HCT116 (cell line): ENCODE measurements around the gene FXYD4. TPM values are rescaled to one million over a fixed set of nuclear protein-coding genes. Genes with fewer than 3 reads are reported as not detected.
"Not testable (repeated sequence)": the region's sequence is repeated elsewhere in the genome, so short reads cannot be mapped to it uniquely, and the experiment has no call there.

ENCODE experiments used
- ATAC-seq: fragments of 200-7000 bp; cut with Tn5 transposase; 2 replicates; pipeline ENCODE4 v1.9.1; 2020; ENCODE audit warnings: mild to moderate bottlenecking, moderate library complexity
- BruUV-seq: library from RNA; stranded (reverse); fragments of 400-500 nt; replicated peaks from 2 replicates; lab custom pipeline; 2021; lab: Mats Ljungman, UMichigan
- CTCF ChIA-PET: fragments of 300-600 bp; sonication (Branson Sonifier 250); formaldehyde crosslinking; loops from one replicate; lab custom pipeline; 2021; ENCODE audit warnings: antibody characterized with exemption; lab: Charles Lee
- POLR2A ChIA-PET: fragments of 300-600, 350-600 bp; sonication (Branson Sonifier 250); formaldehyde crosslinking; loops from one replicate; lab custom pipeline; 2021; ENCODE audit warnings: antibody characterized with exemption; lab: Charles Lee
- RAD21 ChIA-PET, 2 experiments: fragments of 300-600 bp; sonication (Branson Sonifier 250); formaldehyde crosslinking; loops; one replicate each; lab custom pipeline; 2023; ENCODE audit warnings: low total read pairs in 2 of 2; ENCODE audit not compliant: uncharacterized antibody in 2 of 2, unreplicated experiment in 2 of 2, low non-redundant PET in 1 of 2; lab: Charles Lee
- DNase-seq: peaks from one replicate; pipeline ENCODE4 v3.0.0-alpha.2; 2010; ENCODE audit warnings: low read depth, low spot score
- H2AFZ ChIP-seq: fragments of 200-600 bp; shearing (Covaris generic), sonication (generic); 2 replicates; pipeline ENCODE4 v1.6.1; 2017; ENCODE audit warnings: low read depth, mixed run types, mixed read lengths, antibody characterized with exemption, low read length; ENCODE audit not compliant: poor library complexity, severe bottlenecking
- H3K27ac ChIP-seq: 2 replicates; pipeline ENCODE4 v1.5.1; 2012; ENCODE audit warnings: low read depth, low read length
- H3K27me3 ChIP-seq: fragments of 200-600 bp; sonication (generic); 2 replicates; pipeline ENCODE4 v1.6.1; 2016; ENCODE audit warnings: mixed run types, low read length, mixed read lengths; ENCODE audit not compliant: insufficient read depth
- H3K36me3 ChIP-seq, 2 experiments: fragments of 200-500 bp in 1 of 2; fragments of 200-600 bp in 1 of 2; sonication (Bioruptor generic) in 1 of 2; sonication (generic) in 1 of 2; 2 replicates each; pipeline versions ENCODE4 v1.5.1 to v1.6.1; 2014 to 2016; ENCODE audit warnings: low read length in 2 of 2, inconsistent platforms in 1 of 2, mixed read lengths in 1 of 2, mixed run types in 1 of 2; ENCODE audit not compliant: insufficient read depth in 2 of 2, control insufficient read depth in 1 of 2
- H3K4me1 ChIP-seq, 2 experiments: fragments of 200-600 bp in 1 of 2; sonication (generic) in 1 of 2; 2 replicates each; pipeline versions ENCODE4 v1.5.1 to v1.6.1; 2012 to 2017; ENCODE audit warnings: low read length in 2 of 2, inconsistent platforms in 1 of 2, mild to moderate bottlenecking in 1 of 2, mixed read lengths in 1 of 2, mixed run types in 1 of 2, moderate library complexity in 1 of 2; ENCODE audit not compliant: insufficient read depth in 2 of 2, control insufficient read depth in 1 of 2
- H3K4me2 ChIP-seq: fragments of 200-600 bp; sonication (generic); 2 replicates; pipeline ENCODE4 v1.6.1; 2017; ENCODE audit warnings: mixed run types, low read length, mixed read lengths
- H3K4me3 ChIP-seq, 2 experiments: fragments of 200-600 bp in 1 of 2; sonication (generic) in 1 of 2; replicated peaks in 1 of 2; 2 replicates each; pipeline ENCODE4 v1.5.1; 2011 to 2016; ENCODE audit warnings: low read length in 2 of 2, control low read depth in 1 of 2, low read depth in 1 of 2, mild to moderate bottlenecking in 1 of 2, mixed read lengths in 1 of 2, mixed run types in 1 of 2
- H3K79me2 ChIP-seq: fragments of 200-600 bp; sonication (generic); 2 replicates; pipeline ENCODE4 v1.6.1; 2017; ENCODE audit warnings: mild to moderate bottlenecking, mixed run types, low read length, moderate library complexity, mixed read lengths; ENCODE audit not compliant: insufficient read depth
- H3K9ac ChIP-seq: fragments of 200-600 bp; sonication (generic); 2 replicates; pipeline ENCODE4 v1.6.1; 2016; ENCODE audit warnings: low read length, mixed read lengths
- H3K9me2 ChIP-seq: fragments of 200-600 bp; sonication (generic), shearing (Covaris generic); 2 replicates; pipeline ENCODE4 v1.6.1; 2017; ENCODE audit warnings: mixed run types, mild to moderate bottlenecking, moderate library complexity; ENCODE audit not compliant: insufficient read depth
- H3K9me3 ChIP-seq, 2 experiments: fragments of 200-500 bp in 1 of 2; fragments of 200-600 bp in 1 of 2; sonication (Bioruptor generic) in 1 of 2; sonication (generic) in 1 of 2; 2 replicates each; pipeline ENCODE4 v1.6.1; 2014 to 2017; ENCODE audit warnings: low read length in 2 of 2, mixed read lengths in 2 of 2, inconsistent platforms in 1 of 2, low read depth in 1 of 2, mild to moderate bottlenecking in 1 of 2, mixed run types in 1 of 2, moderate library complexity in 1 of 2; ENCODE audit not compliant: control insufficient read depth in 1 of 2, insufficient read depth in 1 of 2
- H4K20me1 ChIP-seq: fragments of 200-600 bp; sonication (generic), shearing (Covaris generic); 2 replicates; pipeline ENCODE4 v1.6.1; 2017; ENCODE audit warnings: mixed run types, mild to moderate bottlenecking, moderate library complexity; ENCODE audit not compliant: insufficient read depth
- CBX3 ChIP-seq: IDR thresholded peaks from 2 replicates; pipeline ENCODE4 v1.6.1; 2012; ENCODE audit warnings: low read depth
- CEBPB ChIP-seq: IDR thresholded peaks from 2 replicates; pipeline ENCODE4 v1.6.1; 2012; ENCODE audit warnings: low read depth
- CTCF ChIP-seq, 3 experiments: fragments of 200-600 bp in 1 of 3; sonication (generic) in 1 of 3; IDR thresholded peaks in 2 of 3; conservative IDR thresholded peaks in 1 of 3; 2 replicates each; pipeline ENCODE4 v1.5.1; 2012 to 2017; ENCODE audit warnings: low read depth in 2 of 3, low read length in 2 of 3, antibody characterized with exemption in 1 of 3, borderline replicate concordance in 1 of 3, control low read depth in 1 of 3, mild to moderate bottlenecking in 1 of 3, mixed read lengths in 1 of 3, mixed run types in 1 of 3, moderate library complexity in 1 of 3; ENCODE audit not compliant: insufficient read depth in 1 of 3
- EZH2 ChIP-seq: fragments of 200-600 bp; sonication (generic); IDR thresholded peaks from 2 replicates; pipeline ENCODE4 v1.6.1; 2017; ENCODE audit warnings: antibody characterized with exemption, mixed run types
- EZH2phosphoT487 ChIP-seq: fragments of 200-600 bp; IDR thresholded peaks from 2 replicates; pipeline ENCODE4 v1.6.1; 2018; ENCODE audit warnings: antibody characterized with exemption, borderline replicate concordance
- FOSL1 ChIP-seq: IDR thresholded peaks from 2 replicates; pipeline ENCODE4 v1.6.1; 2012; ENCODE audit warnings: low read depth
- JUND ChIP-seq: IDR thresholded peaks from 2 replicates; pipeline ENCODE4 v1.6.1; 2012
- MAX ChIP-seq: IDR thresholded peaks from 2 replicates; pipeline ENCODE4 v1.6.1; 2012
- RAD21 ChIP-seq: IDR thresholded peaks from 2 replicates; pipeline ENCODE4 v1.6.1; 2012; ENCODE audit warnings: low read depth, mild to moderate bottlenecking
- REST ChIP-seq: IDR thresholded peaks from 2 replicates; pipeline ENCODE4 v1.6.1; 2012; ENCODE audit warnings: low read depth
- SP1 ChIP-seq: IDR thresholded peaks from 2 replicates; pipeline ENCODE4 v1.6.1; 2012; ENCODE audit warnings: low read depth
- SRF ChIP-seq: IDR thresholded peaks from 2 replicates; pipeline ENCODE4 v1.6.1; 2012; ENCODE audit warnings: low read depth
- TCF7L2 ChIP-seq: IDR thresholded peaks from 2 replicates; pipeline ENCODE4 v1.7.0; 2011; ENCODE audit warnings: borderline replicate concordance, inconsistent platforms; ENCODE audit not compliant: insufficient read depth, insufficient read length; ENCODE audit errors: extremely low read depth
- ZFX ChIP-seq: fragments of 450-650 bp; IDR thresholded peaks from 2 replicates; pipeline ENCODE4 v1.6.1; 2017
- ZNF274 ChIP-seq: fragments of 200-500 bp; sonication (Bioruptor generic); IDR thresholded peaks from 2 replicates; pipeline ENCODE4 v1.6.1; 2014; ENCODE audit warnings: mild to moderate bottlenecking, low read depth, low read length, inconsistent platforms
- intact Hi-C: fragments of 100-400 bp; cut with micrococcal nuclease; formaldehyde crosslinking; loops from 2 replicates; pipeline ENCODE4 v1.10.0; 2022
- total RNA-seq: library from RNA; stranded (reverse); gene quantifications from one replicate; pipeline ENCODE4 v1.2.1, GENCODE V29; 2021; ENCODE audit not compliant: unreplicated experiment

FXYD4 gene
- total RNA-seq, 1 experiment from 2014 or later: 0.71 TPM

DNA sequence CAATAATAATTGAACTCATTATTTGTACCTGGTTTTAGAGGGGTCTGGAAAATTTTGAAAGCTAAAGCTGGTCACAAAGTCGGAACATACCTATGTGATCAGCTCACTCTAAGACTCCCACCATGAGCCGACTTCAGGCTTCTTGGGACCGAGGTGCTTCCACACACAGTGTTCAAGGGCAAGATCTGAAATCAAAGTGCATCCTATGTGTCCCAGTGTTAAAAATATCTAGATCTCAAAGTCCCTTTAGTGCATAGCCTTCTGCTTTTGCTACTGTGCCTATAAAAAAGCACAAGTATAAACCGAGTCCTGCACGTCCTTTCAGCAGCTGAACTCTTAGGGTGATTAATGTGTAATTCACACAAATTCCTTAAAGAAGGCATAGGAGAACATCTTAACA is 43.5 kb upstream of the FXYD4 start:
- intact Hi-C loops: no loop called here
- H3K79me2 ChIP-seq: no peaks in the 10 kb centered on the region
- BruUV-seq: no TSS peak
- no peak overlapping the region for H3K9ac ChIP-seq
- TF ChIP-seq SRF: no peak
- no peak for TF ChIP-seq REST
- TF ChIP-seq ZNF274: no peak
- TF ChIP-seq CTCF (IDR thresholded peaks at IDR 0.05 in 2 of 3, conservative IDR thresholded peaks at IDR 0.05 in 1 of 3; ENCODE audit: borderline replicate concordance in 1 of 3, insufficient read depth in 1 of 3, low read depth in 2 of 3, low read length in 2 of 3): no peak
- TF ChIP-seq MAX: no peak
- TF ChIP-seq ZFX: no peak
- no peak for TF ChIP-seq CEBPB
- TF ChIP-seq EZH2phosphoT487: no peak
- TF ChIP-seq FOSL1: no peak
- no peak for TF ChIP-seq TCF7L2
- TF ChIP-seq EZH2: no peak
- no peak for TF ChIP-seq JUND
- TF ChIP-seq SP1: no peak
- no peak for TF ChIP-seq CBX3
- no peak for TF ChIP-seq RAD21
- POLR2A ChIA-PET: no interaction called here
- RAD21 ChIA-PET: no interaction called here
- H3K4me1 ChIP-seq: peaks cover 0 to 2% of the 10 kb centered on the region in 2 experiments; a peak in 2 of 4 replicates
- H4K20me1 ChIP-seq: no peaks in the 10 kb centered on the region
- H2AFZ ChIP-seq: no peak overlapping the region
- no peaks in the 10 kb centered on the region for H3K9me2 ChIP-seq
- H3K27ac ChIP-seq: no peak overlapping the region
- no peak for ATAC-seq
- no peak overlapping the region for H3K4me3 ChIP-seq
- CTCF ChIA-PET: no interaction called here
- no peak for DNase-seq
- H3K27me3 ChIP-seq: no peaks in the 10 kb centered on the region
- no peaks in the 10 kb centered on the region for H3K36me3 ChIP-seq
- no peaks in the 10 kb centered on the region for H3K9me3 ChIP-seq
- no peak overlapping the region for H3K4me2 ChIP-seq

GRCh38 chr10:43328810-43329209 is 42.6 kb upstream of the FXYD4 start:
- RAD21 ChIA-PET, H3K4me3 ChIP-seq, H3K9me2 ChIP-seq, CTCF ChIA-PET, POLR2A ChIA-PET, H3K4me1 ChIP-seq, H3K27me3 ChIP-seq, H3K79me2 ChIP-seq, H3K9ac ChIP-seq, ATAC-seq, H4K20me1 ChIP-seq, BruUV-seq, DNase-seq, H3K4me2 ChIP-seq, H3K27ac ChIP-seq, intact Hi-C loops, H3K36me3 ChIP-seq, H3K9me3 ChIP-seq, H2AFZ ChIP-seq: not testable (repeated sequence)
